Endothelial cell of umbilical vein (primary cell): ENCODE data around the gene GLRX. TPM values are rescaled to one million over a fixed set of nuclear protein-coding genes. Genes with fewer than 3 reads are reported as not detected.

ENCODE experiments used
- BruUV-seq: library from RNA; stranded (reverse); fragments of 400-500 nt; replicated peaks from 2 replicates; lab custom pipeline; 2021; lab: Mats Ljungman, UMichigan
- CTCF ChIA-PET: fragments of 300-600, 350-600 bp; sonication (Branson Sonifier 250); formaldehyde crosslinking; loops from one replicate; lab custom pipeline; 2021; ENCODE audit warnings: antibody characterized with exemption, inconsistent platforms; lab: Charles Lee
- POLR2A ChIA-PET: fragments of 300-600, 350-600 bp; sonication (Branson Sonifier 250); formaldehyde crosslinking; loops from one replicate; lab custom pipeline; 2021; ENCODE audit warnings: antibody characterized with exemption, inconsistent platforms; lab: Charles Lee
- DNase-seq: peaks from one replicate; pipeline ENCODE4 v3.0.0-alpha.2; 2011; ENCODE audit warnings: low read depth, low spot score
- FAIRE-seq: peaks from 2 replicates; lab custom pipeline; 2011; peaks lifted over from hg19 to GRCh38; lab: Jason Lieb, UNC
- H2AFZ ChIP-seq: 2 replicates; pipeline ENCODE4 v1.6.0; 2012; ENCODE audit warnings: low read depth, low read length, control low read depth, inconsistent platforms
- H3K27ac ChIP-seq: 2 replicates; pipeline ENCODE4 v1.5.1; 2011; ENCODE audit warnings: low read depth, mild to moderate bottlenecking, control low read depth, low read length, moderate library complexity; ENCODE audit not compliant: insufficient read depth
- H3K27me3 ChIP-seq, 2 experiments: 2 replicates each; pipeline versions ENCODE4 v1.6.0 to v1.6.1; 2011; ENCODE audit warnings: low read length in 2 of 2, mixed read lengths in 1 of 2; ENCODE audit not compliant: control insufficient read depth in 2 of 2, insufficient read depth in 2 of 2
- H3K36me3 ChIP-seq, 2 experiments: 2 replicates in 1 of 2; 3 replicates in 1 of 2; pipeline ENCODE4 v1.5.1; 2011; ENCODE audit warnings: low read length in 2 of 2, mild to moderate bottlenecking in 1 of 2, moderate library complexity in 1 of 2; ENCODE audit not compliant: control insufficient read depth in 2 of 2, insufficient read depth in 2 of 2; ENCODE audit errors: extremely low read depth in 1 of 2
- H3K4me1 ChIP-seq: 3 replicates; pipeline ENCODE4 v1.5.1; 2011; ENCODE audit warnings: mild to moderate bottlenecking, low read length; ENCODE audit not compliant: control insufficient read depth, insufficient read depth; ENCODE audit errors: extremely low read depth
- H3K4me2 ChIP-seq: 2 replicates; pipeline ENCODE4 v1.6.1; 2011; ENCODE audit warnings: low read length, control low read depth, mixed read lengths; ENCODE audit not compliant: insufficient read depth
- H3K4me3 ChIP-seq, 3 experiments: fragments of 200-600 bp in 1 of 3; sonication (generic), shearing (Covaris generic) in 1 of 3; replicated peaks in 1 of 3; 2 replicates each; pipeline ENCODE4 v1.5.1; 2011 to 2016; ENCODE audit warnings: control low read depth in 3 of 3, low read length in 3 of 3, mild to moderate bottlenecking in 2 of 3, inconsistent platforms in 1 of 3, low read depth in 1 of 3, moderate library complexity in 1 of 3; ENCODE audit not compliant: insufficient read depth in 1 of 3
- H3K79me2 ChIP-seq: 2 replicates; pipeline ENCODE4 v1.6.0; 2012; ENCODE audit warnings: low read length, inconsistent platforms; ENCODE audit not compliant: control insufficient read depth, insufficient read depth
- H3K9ac ChIP-seq: replicated peaks from 2 replicates; pipeline ENCODE3; 2011; ENCODE audit warnings: low read length, control low read depth; ENCODE audit not compliant: insufficient read depth; ENCODE audit errors: extremely low read depth
- H3K9me1 ChIP-seq: replicated peaks from 3 replicates; pipeline ENCODE4 v1.6.0; 2011; ENCODE audit warnings: mild to moderate bottlenecking, low read length; ENCODE audit not compliant: control insufficient read depth, insufficient read depth; ENCODE audit errors: extremely low read depth
- H3K9me3 ChIP-seq: replicated peaks from 2 replicates; pipeline ENCODE4 v1.5.1; 2012; ENCODE audit warnings: low read length, inconsistent platforms; ENCODE audit not compliant: control insufficient read depth, insufficient read depth
- H4K20me1 ChIP-seq: replicated peaks from 2 replicates; pipeline ENCODE3; 2011; ENCODE audit warnings: mild to moderate bottlenecking, low read length; ENCODE audit not compliant: control insufficient read depth, insufficient read depth; ENCODE audit errors: extremely low read depth
- EZH2 ChIP-seq: IDR thresholded peaks from 2 replicates; pipeline ENCODE4 v1.6.1; 2012; ENCODE audit warnings: borderline replicate concordance, low read depth, mild to moderate bottlenecking, moderate library complexity, low read length, inconsistent platforms; ENCODE audit not compliant: severe bottlenecking
- FOS ChIP-seq: IDR thresholded peaks from 2 replicates; pipeline ENCODE4 v1.6.1; 2011; ENCODE audit warnings: mild to moderate bottlenecking, low read length, moderate library complexity, borderline replicate concordance; ENCODE audit not compliant: insufficient read depth
- GATA2 ChIP-seq: IDR thresholded peaks from 2 replicates; pipeline ENCODE4 v1.7.0; 2011; ENCODE audit warnings: low read depth, mild to moderate bottlenecking, moderate library complexity, mixed read lengths, low read length; ENCODE audit not compliant: insufficient read length, insufficient read depth
- JUN ChIP-seq: IDR thresholded peaks from 2 replicates; pipeline ENCODE4 v1.6.1; 2011; ENCODE audit warnings: borderline replicate concordance, low read depth; ENCODE audit not compliant: insufficient read length, insufficient read depth
- MYC ChIP-seq: IDR thresholded peaks from one replicate; pipeline ENCODE4 v1.6.1; 2011; ENCODE audit warnings: mild to moderate bottlenecking, low read depth, low read length
- POLR2A ChIP-seq: IDR thresholded peaks from 2 replicates; pipeline ENCODE4 v1.6.1; 2012; ENCODE audit warnings: low read depth, mild to moderate bottlenecking, control low read depth, low read length
- POLR2AphosphoS5 ChIP-seq: IDR thresholded peaks from 2 replicates; pipeline ENCODE4 v1.6.1; 2012; ENCODE audit warnings: low read depth, mild to moderate bottlenecking, control low read depth, low read length, moderate library complexity; ENCODE audit not compliant: insufficient read depth
- dilution Hi-C: fragments of 300-500 bp; cut with MboI; formaldehyde crosslinking; loops from one replicate; pipeline ENCODE4 v1.15.0; 2019; ENCODE audit warnings: low sequenced_read_pairs; ENCODE audit not compliant: extremely low pct_ligation_motif_present
- intact Hi-C: fragments of 100-400 bp; cut with micrococcal nuclease; formaldehyde crosslinking; loops from one replicate; pipeline ENCODE4 v1.10.0; 2022
- polyA plus RNA-seq, 4 experiments: library from polyadenylated mRNA; depleted of rRNA in 3 of 4; stranded (reverse) in 3 of 4; unstranded in 1 of 4; fragments of >200 nt; gene quantifications; 2 replicates each; pipeline versions ENCODE4 v1.2.1 to v1.2.3, GENCODE V29; 2011 to 2012; ENCODE audit warnings: missing spikeins in 1 of 4
- total RNA-seq: library from RNA; stranded (reverse); gene quantifications from 2 replicates; pipeline ENCODE4 v1.2.3, GENCODE V29; 2021

Gene GLRX
- total and polyA plus RNA-seq, 2 donors (not counting 3 experiments of a cell fraction or from before 2014, with no cell fraction given): 14.2 to 40.3 TPM

GRCh38 chr5:95780597-95780996 is 41.9 kb downstream of the GLRX start:
- FAIRE-seq (no peak), DNase-seq (no peak)
- no TSS peak for BruUV-seq
- no peak overlapping the region for H3K27ac ChIP-seq
- CTCF ChIA-PET: interaction anchor here (0.6 to 6.5 kb wide), 59 partner anchors 10 to 834 kb away, joined by 3 to 201 read pairs (median 6); partner anchors contain the start of genes GLRX, RFESD and RHOBTB3
- H2AFZ ChIP-seq: no peak overlapping the region
- H3K4me2 ChIP-seq: no peak overlapping the region
- H3K9me1 ChIP-seq: no peaks in the 10 kb centered on the region
- no peaks in the 10 kb centered on the region for H3K9me3 ChIP-seq
- H3K4me3 ChIP-seq: no peak overlapping the region
- H3K36me3 ChIP-seq: peaks cover 0 to 3% of the 10 kb centered on the region in 2 experiments
- H3K79me2 ChIP-seq: no peaks in the 10 kb centered on the region
- H3K9ac ChIP-seq: no peak overlapping the region
- intact Hi-C loops: loop anchor here (2.0 kb wide), 1 partner anchor 50 kb away; the partner anchor contains the start of gene RHOBTB3
- no peak for TF ChIP-seq FOS
- TF ChIP-seq GATA2: no peak
- no peak for TF ChIP-seq POLR2AphosphoS5
- TF ChIP-seq EZH2: no peak
- H3K27me3 ChIP-seq: no peaks in the 10 kb centered on the region
- POLR2A ChIA-PET: no interaction called here
- peaks cover 11% of the 10 kb centered on the region for H3K4me1 ChIP-seq
- H4K20me1 ChIP-seq: no peaks in the 10 kb centered on the region
- dilution Hi-C loops: no loop called here

- H3K27ac ChIP-seq: peak overlapping the region; percentile 39
These were observed 42.9 kb downstream of the GLRX start for GRCh38 chr5:95779611-95780010.

More at GRCh38 chr5:95779611-95780010, 42.9 kb downstream of the GLRX start:
- H3K4me3 ChIP-seq: no peak overlapping the region
- H3K4me2 ChIP-seq: peak overlapping the region; percentile 34
- no peak overlapping the region for H3K9ac ChIP-seq
- peak overlapping the region; percentile 39 for H2AFZ ChIP-seq
- DNase-seq: peak; percentile 52
- no peaks in the 10 kb centered on the region for H3K9me3 ChIP-seq
- dilution Hi-C loops: no loop called here
- intact Hi-C loops: loop anchor here (2.0 kb wide), 1 partner anchor 49 kb away; the partner anchor contains the start of gene RHOBTB3
- H4K20me1 ChIP-seq: no peaks in the 10 kb centered on the region
- FAIRE-seq: peak; percentile 63
- no peaks in the 10 kb centered on the region for H3K9me1 ChIP-seq
- TF ChIP-seq POLR2A (no peak), FOS (no peak), MYC (no peak), POLR2AphosphoS5 (no peak), JUN (no peak)
- no peaks in the 10 kb centered on the region for H3K79me2 ChIP-seq
- H3K4me1 ChIP-seq: peaks cover 11% of the 10 kb centered on the region
- H3K27me3 ChIP-seq: no peaks in the 10 kb centered on the region
- CTCF ChIA-PET: interaction anchor here (0.8 to 3.9 kb wide), 12 partner anchors 10 to 136 kb away, joined by 3 to 62 read pairs (median 6); partner anchors contain the start of genes RFESD and RHOBTB3
- POLR2A ChIA-PET: no interaction called here
- peaks cover 0 to 3% of the 10 kb centered on the region in 2 experiments for H3K36me3 ChIP-seq
- no TSS peak for BruUV-seq
